WTC11 (cell line): Measurements from ENCODE around the gene THAP6. TPM values are rescaled to one million over a fixed set of nuclear protein-coding genes. Genes with fewer than 3 reads are reported as not detected.

Source experiments
- ATAC-seq: fragments of 200-7000 bp; cut with Tn5 transposase; 2 replicates; pipeline ENCODE4 v1.10.0; 2021; ENCODE audit warnings: mild to moderate bottlenecking, moderate library complexity
- Bru-seq: library from RNA; stranded (reverse); fragments of 400-500 nt; gene quantifications from one replicate; lab custom pipeline; 2021; lab: Mats Ljungman, UMichigan
- CTCF ChIA-PET: fragments of 300-600 bp; sonication (Branson Sonifier 250); formaldehyde crosslinking; loops from one replicate; lab custom pipeline; 2021; ENCODE audit warnings: antibody characterized with exemption; lab: Charles Lee
- POLR2A ChIA-PET: fragments of 350-600 bp; sonication (Branson Sonifier 250); formaldehyde crosslinking; loops from one replicate; lab custom pipeline; 2021; ENCODE audit warnings: antibody characterized with exemption; lab: Charles Lee
- DNase-seq: peaks from one replicate; pipeline ENCODE4 v3.0.0; 2021; ENCODE audit warnings: low spot score
- H3K27ac Mint-ChIP-seq: 2 replicates; pipeline ENCODE4 v1.8.0; 2021; ENCODE audit warnings: mixed read lengths
- H3K27me3 Mint-ChIP-seq: 2 replicates; pipeline ENCODE4 v1.8.0; 2021; ENCODE audit warnings: low read depth, mild to moderate bottlenecking, moderate library complexity, mixed read lengths
- H3K36me3 Mint-ChIP-seq: 2 replicates; pipeline ENCODE4 v1.8.0; 2021; ENCODE audit warnings: mixed read lengths
- H3K4me1 Mint-ChIP-seq: 2 replicates; pipeline ENCODE4 v1.8.0; 2022; ENCODE audit warnings: mixed read lengths
- H3K4me3 Mint-ChIP-seq: 2 replicates; pipeline ENCODE4 v1.8.0; 2021; ENCODE audit warnings: mild to moderate bottlenecking, moderate library complexity, mixed read lengths
- H3K9me3 Mint-ChIP-seq: 2 replicates; pipeline ENCODE4 v1.8.0; 2021; ENCODE audit warnings: mixed read lengths
- ARID4B ChIP-seq: sonication (generic); formaldehyde crosslinking; IDR thresholded peaks from 2 replicates; pipeline ENCODE4 v1.8.0; 2023; ENCODE audit warnings: missing genetic modification reagents, mild to moderate bottlenecking, borderline replicate concordance
- ATF3 ChIP-seq: sonication (generic); formaldehyde crosslinking; conservative IDR thresholded peaks from 2 replicates; pipeline ENCODE4 v1.8.1; 2022; ENCODE audit warnings: mild to moderate bottlenecking, missing genetic modification reagents
- CBFB ChIP-seq: sonication (generic); formaldehyde crosslinking; IDR thresholded peaks from 2 replicates; pipeline ENCODE4 v1.8.1; 2022; ENCODE audit warnings: mild to moderate bottlenecking, low read depth, missing genetic modification reagents
- CREB1 ChIP-seq: sonication (generic); formaldehyde crosslinking; IDR thresholded peaks from 2 replicates; pipeline ENCODE4 v1.8.0; 2023; ENCODE audit warnings: mild to moderate bottlenecking, missing genetic modification reagents
- CTCF ChIP-seq: fragments of 200-600 bp; IDR thresholded peaks from 2 replicates; pipeline ENCODE4 v1.8.0; 2022; ENCODE audit warnings: antibody characterized with exemption
- ESRRA ChIP-seq: sonication (generic); formaldehyde crosslinking; IDR thresholded peaks from 2 replicates; pipeline ENCODE4 v1.8.1; 2022; ENCODE audit warnings: mild to moderate bottlenecking, missing genetic modification reagents, borderline replicate concordance
- ETV6 ChIP-seq: sonication (generic); formaldehyde crosslinking; IDR thresholded peaks from 2 replicates; pipeline ENCODE4 v1.8.1; 2022; ENCODE audit warnings: mild to moderate bottlenecking, missing genetic modification reagents
- FOXK1 ChIP-seq: sonication (generic); formaldehyde crosslinking; IDR thresholded peaks from 2 replicates; pipeline ENCODE4 v1.8.0; 2022; ENCODE audit warnings: mild to moderate bottlenecking, moderate library complexity, missing genetic modification reagents
- FOXP1 ChIP-seq: sonication (generic); formaldehyde crosslinking; IDR thresholded peaks from 2 replicates; pipeline ENCODE4 v1.8.0; 2022; ENCODE audit warnings: missing genetic modification reagents, mild to moderate bottlenecking, moderate library complexity, borderline replicate concordance
- FOXP4 ChIP-seq: sonication (generic); formaldehyde crosslinking; IDR thresholded peaks from 2 replicates; pipeline ENCODE4 v1.8.0; 2022; ENCODE audit warnings: mild to moderate bottlenecking, missing genetic modification reagents
- GABPB1 ChIP-seq: sonication (generic); formaldehyde crosslinking; IDR thresholded peaks from 2 replicates; pipeline ENCODE4 v1.8.1; 2023; ENCODE audit warnings: mild to moderate bottlenecking, missing genetic modification reagents
- MYBL2 ChIP-seq: sonication (generic); formaldehyde crosslinking; IDR thresholded peaks from 2 replicates; pipeline ENCODE4 v1.8.1; 2023; ENCODE audit warnings: mild to moderate bottlenecking, moderate library complexity, missing genetic modification reagents
- NFATC4 ChIP-seq: fragments of 250-450 bp; sonication (Bioruptor Pico); IDR thresholded peaks from 2 replicates; pipeline ENCODE4 v1.9.0; 2021; ENCODE audit warnings: mild to moderate bottlenecking
- NFE2L1 ChIP-seq: sonication (generic); formaldehyde crosslinking; IDR thresholded peaks from 2 replicates; pipeline ENCODE4 v1.8.1; 2023; ENCODE audit warnings: missing genetic modification reagents
- NR3C1 ChIP-seq: sonication (generic); formaldehyde crosslinking; conservative IDR thresholded peaks from 2 replicates; pipeline ENCODE4 v1.8.1; 2023; ENCODE audit warnings: low read depth, mild to moderate bottlenecking, missing genetic modification reagents
- OVOL2 ChIP-seq: fragments of 250-450 bp; sonication (Bioruptor Pico); IDR thresholded peaks from 2 replicates; pipeline ENCODE4 v1.9.0; 2021; ENCODE audit warnings: mild to moderate bottlenecking, borderline replicate concordance
- SP1 ChIP-seq: sonication (generic); formaldehyde crosslinking; conservative IDR thresholded peaks from 2 replicates; pipeline ENCODE4 v1.8.1; 2022; ENCODE audit warnings: missing genetic modification reagents
- TCF7 ChIP-seq: sonication (generic); formaldehyde crosslinking; IDR thresholded peaks from 2 replicates; pipeline ENCODE4 v1.8.0; 2022; ENCODE audit warnings: mild to moderate bottlenecking, low read depth, missing genetic modification reagents, moderate library complexity
- TEAD4 ChIP-seq: sonication (generic); formaldehyde crosslinking; IDR thresholded peaks from 2 replicates; pipeline ENCODE4 v1.8.0; 2022; ENCODE audit warnings: mild to moderate bottlenecking, missing genetic modification reagents
- ZNF121 ChIP-seq: sonication (generic); formaldehyde crosslinking; IDR thresholded peaks from 2 replicates; pipeline ENCODE4 v1.8.0; 2023; ENCODE audit warnings: missing genetic modification reagents
- ZNF219 ChIP-seq: sonication (generic); formaldehyde crosslinking; IDR thresholded peaks from 2 replicates; pipeline ENCODE4 v1.8.0; 2023; ENCODE audit warnings: missing genetic modification reagents, mild to moderate bottlenecking, borderline replicate concordance
- ZNF232 ChIP-seq: sonication (generic); formaldehyde crosslinking; IDR thresholded peaks from 2 replicates; pipeline ENCODE4 v1.8.0; 2022; ENCODE audit warnings: mild to moderate bottlenecking, missing genetic modification reagents
- ZNF263 ChIP-seq: sonication (generic); formaldehyde crosslinking; IDR thresholded peaks from 2 replicates; pipeline ENCODE4 v1.8.1; 2022; ENCODE audit warnings: low read depth, mild to moderate bottlenecking, moderate library complexity, missing genetic modification reagents
- ZNF281 ChIP-seq: sonication (generic); formaldehyde crosslinking; IDR thresholded peaks from 2 replicates; pipeline ENCODE4 v1.8.0; 2023; ENCODE audit warnings: mild to moderate bottlenecking, missing genetic modification reagents
- ZNF423 ChIP-seq: fragments of 250-450 bp; sonication (Bioruptor Pico); IDR thresholded peaks from 2 replicates; pipeline ENCODE4 v2.1.2; 2022; ENCODE audit warnings: mild to moderate bottlenecking, moderate library complexity
- long read RNA-seq, 3 experiments: library from RNA in 1 of 3; library from capped mRNA in 1 of 3; library from polyadenylated mRNA in 1 of 3; unstranded in 2 of 3; stranded (forward) in 1 of 3; transcript quantifications; one replicate each; pipeline ENCODE4 v2.0.0, GENCODE V29; 2021
- total RNA-seq: library from RNA; stranded (reverse); gene quantifications from 3 replicates; pipeline ENCODE4 v1.2.3, GENCODE V29; 2021

The THAP6 gene
- 11.8 to 13.3 TPM (median 12.5 TPM) in 3 replicates for total RNA-seq
- Bru-seq, nascent RNA, result percentile 83 among the genes with signal in this experiment
- long read RNA-seq, experiment 1, transcript THAP6-201 (5 exons, 3,549 nt), result major isoform, 25 of 38 reads
- long read RNA-seq, experiment 1, partial matches to known transcripts, result 1 of 38 reads
- long read RNA-seq, experiment 1, other reads (novel, unspliced or antisense), result 8 of 38 reads
- long read RNA-seq, experiment 2, partial matches to known transcripts, result 0 of 13 reads
- long read RNA-seq, experiment 2, other reads (novel, unspliced or antisense), result 11 of 13 reads
- long read RNA-seq, experiment 3, partial matches to known transcripts, result 0 of 5 reads
- long read RNA-seq, experiment 3, other reads (novel, unspliced or antisense), result 2 of 5 reads

- Mint-ChIP-seq H3K4me1 (peaks cover 22% of the 10 kb centered on the region), H3K4me3 (no peak within 1 kb of the TSS), H3K9me3 (peaks cover 8% of the 10 kb centered on the region), H3K27ac (peak within 1 kb of the TSS; percentile 71), H3K36me3 (peaks cover 36% of the 10 kb centered on the region), H3K27me3 (no peaks in the 10 kb centered on the region)
- peak; percentile 94 for DNase-seq
- CTCF ChIA-PET, result interaction anchor here (0.9 to 1.7 kb wide), 3 partner anchors 41 to 82 kb away, joined by 3 to 4 read pairs (median 4); partner anchors contain the start of gene ODAPH
- ATAC-seq, result peak; percentile 95
- POLR2A ChIA-PET, result interaction anchor here (0.5 to 1.1 kb wide), 4 partner anchors 13 to 43 kb away, joined by 3 read pairs; no protein-coding TSS in a partner anchor
- TF ChIP-seq ETV6, result peak; percentile 92
- no peak for TF ChIP-seq NFATC4 (CRISPR knock-in tag)
- TF ChIP-seq FOXK1, result peak; percentile 91
- no peak for TF ChIP-seq ZNF423
- TF ChIP-seq OVOL2 (CRISPR knock-in tag), result no peak
- TF ChIP-seq SP1, result peak; percentile 82
- TF ChIP-seq CREB1 (CRISPR knock-in tag), result peak; percentile 46
- peak; percentile 50; the same call in 1 of the 2 replicates for TF ChIP-seq MYBL2
- no peak for TF ChIP-seq NR3C1 (CRISPR knock-in tag)
- TF ChIP-seq ZNF121 (CRISPR knock-in tag), result no peak
- 0 out of 2 replicates have a peak, but pooled peaks have one; percentile 48 for TF ChIP-seq ZNF219 (CRISPR knock-in tag)
- TF ChIP-seq FOXP1 (CRISPR knock-in tag), result peak; percentile 45; the same call in 1 of the 2 replicates
- TF ChIP-seq ZNF281 (CRISPR knock-in tag), result peak; percentile 15; the same call in 1 of the 2 replicates
- peak; percentile 90; the same call in 1 of the 2 replicates for TF ChIP-seq ARID4B (CRISPR knock-in tag)
- TF ChIP-seq TCF7 (CRISPR knock-in tag), result no peak
- 0 out of 2 replicates have a peak, but pooled peaks have one; percentile 36 for TF ChIP-seq FOXP4 (CRISPR knock-in tag)
- TF ChIP-seq NFE2L1, result peak; percentile 71; the same call in 1 of the 2 replicates
- no peak for TF ChIP-seq CBFB (CRISPR knock-in tag)
- peak; percentile 20 for TF ChIP-seq ZNF232 (CRISPR knock-in tag)
- TF ChIP-seq ZNF263 (CRISPR knock-in tag), result no peak
- TF ChIP-seq CTCF, result no peak
- no peak for TF ChIP-seq ATF3
- 0 out of 2 replicates have a peak, but pooled peaks have one; percentile 18 for TF ChIP-seq ESRRA (CRISPR knock-in tag)
- TF ChIP-seq TEAD4 (CRISPR knock-in tag), result 0 out of 2 replicates have a peak, but pooled peaks have one; percentile 18
- TF ChIP-seq GABPB1 (CRISPR knock-in tag), result peak; percentile 63
These were observed at the start of gene THAP6, which contains the start of gene RCHY1 for GRCh38 chr4:75514131-75514948. Gene THAP6, plus strand, starts transcription at chr4:75514473. Its CDS starts 980 bp downstream, at chr4:75515453. Gene RCHY1, minus strand, starts transcription at chr4:75514403. Its CDS starts 117 bp downstream, at chr4:75514286.
